ENCODE results near the gene SLC22A23.

DNA sequence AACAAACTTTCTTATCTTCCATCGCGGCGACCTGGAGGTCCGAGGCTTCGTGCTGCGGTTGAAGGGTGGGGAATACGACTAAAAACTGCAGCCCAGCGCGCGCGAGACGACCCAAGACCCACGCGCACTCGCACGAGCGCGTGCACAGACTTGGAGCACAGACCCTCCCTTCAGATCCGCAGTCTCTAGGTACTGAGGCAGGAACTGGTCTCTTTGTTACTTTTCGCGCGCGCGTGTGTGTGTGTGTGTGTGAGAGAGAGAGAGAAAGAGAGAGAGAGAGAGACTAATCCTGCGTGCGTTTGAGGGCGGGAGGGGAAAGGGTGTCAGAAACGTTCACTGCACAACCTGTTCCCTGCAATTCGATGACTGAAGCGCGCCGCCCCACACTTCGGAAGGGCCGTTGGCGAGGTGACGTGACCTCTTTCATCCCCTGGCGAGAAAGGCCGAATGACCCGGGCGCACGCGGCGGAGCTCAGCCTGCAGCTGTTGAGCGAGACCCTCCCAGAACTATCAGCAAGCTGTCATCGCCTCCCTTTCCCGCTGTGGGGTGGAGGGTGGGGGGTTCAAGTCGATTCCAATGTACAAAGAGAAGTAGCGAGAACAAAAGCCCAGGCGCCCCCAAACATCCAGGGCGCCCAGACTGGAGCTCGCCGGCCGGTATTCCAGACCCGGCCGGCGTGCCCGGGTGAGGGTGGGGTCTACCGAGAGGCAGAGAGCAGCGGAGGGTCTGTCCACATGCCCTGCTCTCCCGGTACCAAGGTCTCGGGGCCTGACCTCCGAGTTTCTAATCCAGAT, 227.9 kb downstream of the SLC22A23 start:
- TF ChIP-seq HDGF (IDR thresholded peaks at IDR 0.05; ENCODE audit: borderline replicate concordance) (no peak), FOXK2 (IDR thresholded peaks at IDR 0.05) (no peak), BHLHE40 (IDR thresholded peaks at IDR 0.05; ENCODE audit: borderline replicate concordance) (no peak), FOXM1 (IDR thresholded peaks at IDR 0.05; ENCODE audit: borderline replicate concordance) (no peak), ELF4 (IDR thresholded peaks at IDR 0.05) (no peak), LEF1 (IDR thresholded peaks at IDR 0.05; ENCODE audit: borderline replicate concordance) (no peak), SP1 (IDR thresholded peaks at IDR 0.05) (no peak), FOXA1 (IDR thresholded peaks at IDR 0.05) (no peak), SUZ12 (IDR thresholded peaks at IDR 0.05) (no peak), CTBP1 (IDR thresholded peaks at IDR 0.05; ENCODE audit: borderline replicate concordance) (no peak), ZNF384 (IDR thresholded peaks at IDR 0.05) (no peak), L3MBTL2 (conservative IDR thresholded peaks at IDR 0.05) (no peak), NFRKB (IDR thresholded peaks at IDR 0.05) (no peak)
- TF ChIP-seq, protein P1, sequence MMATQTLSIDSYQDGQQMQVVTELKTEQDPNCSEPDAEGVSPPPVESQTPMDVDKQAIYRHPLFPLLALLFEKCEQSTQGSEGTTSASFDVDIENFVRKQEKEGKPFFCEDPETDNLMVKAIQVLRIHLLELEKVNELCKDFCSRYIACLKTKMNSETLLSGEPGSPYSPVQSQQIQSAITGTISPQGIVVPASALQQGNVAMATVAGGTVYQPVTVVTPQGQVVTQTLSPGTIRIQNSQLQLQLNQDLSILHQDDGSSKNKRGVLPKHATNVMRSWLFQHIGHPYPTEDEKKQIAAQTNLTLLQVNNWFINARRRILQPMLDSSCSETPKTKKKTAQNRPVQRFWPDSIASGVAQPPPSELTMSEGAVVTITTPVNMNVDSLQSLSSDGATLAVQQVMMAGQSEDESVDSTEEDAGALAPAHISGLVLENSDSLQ (IDR thresholded peaks at IDR 0.05): no peak

Measured in HEK293T (cell line).